HFF-Myc (cell line): Measurements from ENCODE around the gene DDX19B.
A peak's percentile ranks its signal among the peaks of the same experiment; 100 is the strongest.

Experiments
- DNase-seq: peaks from one replicate; pipeline ENCODE4 v3.0.0-alpha.2; 2011; ENCODE audit warnings: low read depth; ENCODE audit errors: extremely low read depth
- H3K4me3 ChIP-seq: replicated peaks from 2 replicates; pipeline ENCODE4 v1.5.1; 2011; ENCODE audit warnings: low read depth, mild to moderate bottlenecking, control low read depth, low read length
- TF ChIP-seq, protein P1 (sequence below): IDR thresholded peaks from 2 replicates; pipeline ENCODE4 v1.5.1; 2012; ENCODE audit warnings: mild to moderate bottlenecking, low read depth, low read length, control low read depth; ENCODE audit errors: missing control alignments

DDX19B gene

GRCh38 chr16:70377782-70378181, 78.8 kb downstream of the DDX19B start:
- no peak for DNase-seq
- TF ChIP-seq, protein P1, sequence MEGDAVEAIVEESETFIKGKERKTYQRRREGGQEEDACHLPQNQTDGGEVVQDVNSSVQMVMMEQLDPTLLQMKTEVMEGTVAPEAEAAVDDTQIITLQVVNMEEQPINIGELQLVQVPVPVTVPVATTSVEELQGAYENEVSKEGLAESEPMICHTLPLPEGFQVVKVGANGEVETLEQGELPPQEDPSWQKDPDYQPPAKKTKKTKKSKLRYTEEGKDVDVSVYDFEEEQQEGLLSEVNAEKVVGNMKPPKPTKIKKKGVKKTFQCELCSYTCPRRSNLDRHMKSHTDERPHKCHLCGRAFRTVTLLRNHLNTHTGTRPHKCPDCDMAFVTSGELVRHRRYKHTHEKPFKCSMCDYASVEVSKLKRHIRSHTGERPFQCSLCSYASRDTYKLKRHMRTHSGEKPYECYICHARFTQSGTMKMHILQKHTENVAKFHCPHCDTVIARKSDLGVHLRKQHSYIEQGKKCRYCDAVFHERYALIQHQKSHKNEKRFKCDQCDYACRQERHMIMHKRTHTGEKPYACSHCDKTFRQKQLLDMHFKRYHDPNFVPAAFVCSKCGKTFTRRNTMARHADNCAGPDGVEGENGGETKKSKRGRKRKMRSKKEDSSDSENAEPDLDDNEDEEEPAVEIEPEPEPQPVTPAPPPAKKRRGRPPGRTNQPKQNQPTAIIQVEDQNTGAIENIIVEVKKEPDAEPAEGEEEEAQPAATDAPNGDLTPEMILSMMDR: no peak
- H3K4me3 ChIP-seq: no peak overlapping the region

DNA sequence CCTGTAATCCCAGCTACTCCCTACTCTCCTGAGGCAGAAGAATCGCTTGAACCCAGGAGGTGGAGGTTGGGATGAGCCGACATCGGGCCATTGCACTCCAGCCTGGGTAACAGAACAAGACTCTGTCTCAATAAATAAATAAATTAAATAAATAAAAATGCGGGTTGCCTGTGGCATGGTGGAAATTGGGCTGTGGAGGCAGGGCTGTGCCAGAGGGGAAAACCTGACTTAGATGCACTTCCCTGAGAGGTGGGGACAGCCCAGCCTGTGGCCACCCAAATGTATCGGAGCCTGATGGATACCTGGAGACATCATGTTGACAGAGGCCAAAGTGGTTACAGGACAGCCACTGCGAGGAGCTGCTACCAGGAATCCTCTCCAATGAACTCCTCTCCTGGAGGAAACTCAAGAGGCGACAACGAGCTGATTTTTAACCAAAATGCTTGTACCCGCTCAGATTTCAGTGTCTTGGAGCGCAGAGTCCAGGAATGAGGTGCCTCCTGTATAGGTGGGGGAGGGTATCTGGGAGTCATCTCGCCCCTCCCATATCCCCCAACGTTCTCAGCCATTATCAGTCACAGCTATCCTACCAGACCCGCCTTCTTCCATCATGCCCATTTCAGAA, 80.0 kb downstream of the DDX19B start:
- TF ChIP-seq, protein P1: no peak
- no peak for DNase-seq
- H3K4me3 ChIP-seq: no peak overlapping the region

GRCh38 chr16:70380248-70380918, 81.4 kb downstream of the DDX19B start:
- TF ChIP-seq, protein P1: no peak
- DNase-seq: peak; percentile 47

GRCh38 chr16:70380919-70381603, 82.1 kb downstream of the DDX19B start:
- TF ChIP-seq, protein P1: peak; percentile 33
- DNase-seq: peak; percentile 95
- peak overlapping the region; percentile 73 for H3K4me3 ChIP-seq

More at GRCh38 chr16:70380248-70380918, 81.4 kb downstream of the DDX19B start:
- H3K4me3 ChIP-seq: peak overlapping the region; percentile 73

DNA sequence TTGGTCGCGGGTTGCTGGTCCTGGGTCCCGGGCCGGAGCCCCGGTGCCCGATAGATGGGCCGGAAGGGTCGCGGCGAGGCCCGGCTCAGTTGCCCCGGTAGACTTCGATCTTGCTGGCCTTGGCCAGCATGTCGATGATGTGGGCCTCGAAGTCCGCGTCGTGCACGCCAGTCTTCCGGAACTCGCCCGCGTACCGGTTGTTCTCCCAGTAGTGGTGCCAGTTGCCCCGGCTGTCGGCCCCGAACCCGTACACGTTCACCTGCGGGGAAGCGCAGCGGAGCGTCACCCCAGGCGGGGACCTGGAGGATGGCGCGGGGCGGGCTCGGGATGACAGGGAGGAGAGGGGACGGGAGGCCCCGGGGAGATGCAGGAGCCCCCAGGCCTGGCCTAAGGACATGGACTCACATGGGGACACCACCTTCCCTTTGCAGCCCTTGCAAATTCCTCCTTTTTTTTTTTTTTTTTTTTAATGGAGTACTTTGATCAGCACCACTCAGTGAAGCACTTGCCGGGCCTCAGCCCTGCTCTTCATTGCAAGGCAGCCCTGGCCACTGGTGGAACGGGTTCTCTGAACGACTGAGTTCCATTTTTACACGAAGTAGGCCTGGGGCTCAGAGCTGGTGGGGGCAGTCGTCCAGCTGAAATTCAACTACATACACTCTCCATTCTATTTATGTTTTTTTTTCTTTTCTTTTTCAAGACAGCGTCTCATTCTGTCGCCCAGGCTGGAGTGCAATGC, 82.8 kb downstream of the DDX19B start:
- H3K4me3 ChIP-seq: peak overlapping the region; percentile 73
- TF ChIP-seq, protein P1: no peak
- no peak for DNase-seq

DNA sequence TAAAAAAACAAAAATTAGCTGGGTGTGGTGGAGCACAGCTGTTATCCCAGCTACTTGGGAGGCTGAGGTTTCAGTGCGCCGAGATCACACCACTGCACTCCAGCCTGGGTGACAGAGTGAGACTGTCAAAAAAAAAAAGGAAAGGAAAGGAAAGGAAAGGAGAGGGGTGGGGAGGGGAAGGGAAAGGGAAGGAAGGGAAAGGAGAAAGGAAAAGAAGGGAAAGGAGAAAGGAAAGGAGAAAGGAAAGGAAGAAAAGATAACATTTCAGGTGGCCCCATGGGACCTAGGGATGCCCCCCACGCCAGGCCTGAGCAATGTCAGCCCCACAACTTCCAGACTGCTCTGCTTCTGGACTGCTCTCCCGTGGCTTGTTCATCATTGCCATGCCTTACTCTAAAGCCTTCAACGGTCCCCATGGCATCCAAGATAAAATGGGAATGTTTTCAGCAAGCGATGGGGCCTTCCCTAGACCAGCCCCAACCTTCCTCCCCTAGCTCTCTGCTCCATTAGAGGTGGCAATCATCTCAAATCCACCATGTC, 84.5 kb downstream of the DDX19B start:
- no peak for DNase-seq
- TF ChIP-seq, protein P1: no peak
- no peak overlapping the region for H3K4me3 ChIP-seq
